Measurements from ENCODE around the gene MT1A.
A peak's percentile ranks its signal among the peaks of the same experiment; 100 is the strongest.

MT1A gene

DNA sequence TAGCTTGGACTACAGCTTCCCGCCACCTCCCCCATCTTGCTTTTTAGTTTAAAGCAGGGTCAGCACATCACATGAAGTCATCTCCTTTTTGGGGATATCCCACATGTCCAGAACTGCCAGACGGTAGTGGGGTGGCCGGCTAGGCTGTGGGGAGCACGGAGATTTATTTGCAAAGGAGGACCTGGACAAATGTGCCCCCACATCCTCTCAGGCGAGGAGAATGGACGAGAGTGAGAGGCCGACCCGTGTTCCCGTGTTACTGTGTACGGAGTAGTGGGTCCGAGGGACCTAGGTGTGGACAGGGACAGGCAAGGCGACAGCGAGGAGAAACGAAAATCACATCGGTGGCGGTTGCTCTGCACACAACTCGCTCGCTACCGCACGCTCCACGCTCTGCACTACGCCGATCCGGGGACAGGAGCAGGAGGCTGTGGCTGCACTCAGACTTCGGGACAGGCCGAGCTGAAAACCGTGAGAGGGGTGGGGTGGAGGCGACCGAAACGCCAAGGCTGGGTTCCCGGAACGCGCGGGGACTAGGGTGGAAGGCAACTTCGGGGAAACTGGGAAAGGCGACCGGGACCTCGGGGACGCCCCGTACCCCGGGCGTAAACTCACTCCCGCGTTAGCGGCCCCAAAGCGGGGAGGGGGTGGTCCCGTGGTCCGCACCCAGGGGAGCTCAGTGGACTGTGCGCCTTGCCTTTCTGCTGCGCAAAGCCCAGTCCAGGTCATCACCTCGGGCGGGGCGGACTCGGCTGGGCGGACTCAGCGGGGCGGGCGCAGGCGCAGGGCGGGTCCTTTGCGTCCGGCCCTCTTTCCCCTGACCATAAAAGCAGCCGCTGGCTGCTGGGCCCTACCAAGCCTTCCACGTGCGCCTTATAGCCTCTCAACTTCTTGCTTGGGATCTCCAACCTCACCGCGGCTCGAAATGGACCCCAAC, at the start of gene MT1A:
Gene MT1A (plus strand): TSS at position 853 of the 937 bp plus-strand sequence. CDS start 73 bp downstream, at position 926.
- no peak for DNase-seq

DNA sequence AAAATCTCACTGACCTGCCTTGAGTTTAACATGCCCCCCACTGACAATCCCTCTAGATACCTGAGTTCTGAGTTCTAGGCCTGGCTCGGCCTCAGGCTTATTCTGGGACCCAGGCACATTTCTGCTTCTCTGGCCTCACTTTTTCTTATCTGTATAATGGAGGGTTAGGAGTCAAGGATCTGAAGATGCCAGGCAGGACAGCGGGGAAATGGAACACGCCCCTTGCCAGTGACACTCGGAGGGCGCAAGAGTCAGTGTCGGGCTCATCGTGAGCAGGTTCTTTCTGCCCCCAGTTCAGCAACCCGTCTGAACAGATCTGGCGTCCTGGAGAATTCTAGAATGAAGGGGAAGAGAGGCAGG, 49.7 kb upstream of the MT1A start:
- no peak for DNase-seq

DNA sequence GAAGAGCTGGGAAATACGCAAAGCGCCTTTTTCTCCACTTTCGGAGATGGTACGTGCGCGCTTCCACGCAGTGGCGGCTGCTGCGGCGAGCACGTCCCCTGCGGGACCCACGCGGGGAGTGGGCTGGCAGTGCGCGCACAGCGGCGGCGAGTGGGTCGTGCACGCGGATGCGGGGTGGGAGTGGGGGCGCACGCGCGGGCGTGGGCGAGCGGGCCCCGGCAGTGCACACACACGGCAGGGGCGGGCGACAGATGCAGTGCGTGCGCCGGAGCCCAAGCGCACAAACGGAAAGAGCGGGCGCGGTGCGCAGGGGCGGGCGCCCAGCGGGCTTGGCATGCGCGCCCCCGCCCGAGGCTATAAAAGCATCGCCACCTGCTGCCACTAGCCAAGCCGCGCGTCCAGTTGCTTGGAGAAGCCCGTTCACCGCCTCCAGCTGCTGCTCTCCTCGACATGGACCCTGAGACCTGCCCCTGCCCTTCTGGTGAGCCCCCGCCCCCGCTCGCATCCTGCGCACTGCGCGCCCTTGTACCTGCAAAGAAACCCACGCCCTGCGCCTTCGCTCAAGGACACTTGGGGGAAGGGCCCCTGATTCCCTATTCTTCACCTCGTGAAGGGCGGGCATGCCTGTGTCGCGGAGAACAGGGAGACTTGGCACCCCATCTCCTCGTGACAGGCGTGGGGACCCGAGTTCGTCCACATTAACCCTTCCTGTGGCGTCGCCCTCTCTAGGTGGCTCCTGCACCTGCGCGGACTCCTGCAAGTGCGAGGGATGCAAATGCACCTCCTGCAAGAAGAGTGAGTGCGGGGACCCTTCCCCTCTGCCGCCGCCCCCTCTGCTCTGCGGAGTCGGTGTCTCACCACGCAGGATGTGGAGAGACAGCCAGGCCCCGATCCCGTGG, 49.1 kb upstream of the MT1A start, which contains the start of gene MT3:
Gene MT3 (plus strand): TSS at position 388 of the 899 bp plus-strand sequence. CDS start 63 bp downstream, at position 451.
- peak; percentile 39 for DNase-seq

DNA sequence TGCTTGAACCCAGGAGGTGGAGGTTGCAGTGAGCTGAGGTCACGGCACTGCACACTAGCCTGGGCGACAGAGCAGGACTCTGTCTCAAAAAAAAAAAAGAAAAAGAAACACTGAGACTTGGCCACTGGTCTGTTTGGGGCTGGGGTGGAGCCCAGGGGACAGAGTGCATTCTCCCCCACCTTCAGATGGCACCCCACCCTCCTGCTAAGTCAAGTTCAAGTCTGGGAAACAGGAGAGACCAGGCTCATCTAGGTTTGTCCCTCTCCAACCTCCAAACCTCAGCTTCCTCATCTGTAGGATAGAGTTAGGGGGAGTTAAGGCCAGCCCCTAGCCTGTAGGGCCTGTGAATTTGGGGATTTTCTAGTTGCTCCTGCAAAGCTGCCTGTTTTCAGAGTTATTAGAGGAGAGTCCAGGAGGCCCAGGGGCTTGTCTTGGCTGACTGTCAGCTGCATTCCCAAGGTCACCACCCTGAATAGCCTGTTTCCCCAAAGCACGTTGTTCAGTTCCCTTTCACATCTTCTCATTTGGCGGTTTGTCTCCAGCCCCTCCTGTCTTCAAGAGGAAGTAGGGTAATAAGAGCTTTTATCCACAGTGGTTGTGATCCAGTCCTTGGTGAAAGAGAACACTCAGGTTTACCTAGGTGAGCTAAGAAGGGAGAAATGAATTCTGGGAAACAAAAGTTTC, 46.9 kb upstream of the MT1A start:
- DNase-seq: no peak

DNA sequence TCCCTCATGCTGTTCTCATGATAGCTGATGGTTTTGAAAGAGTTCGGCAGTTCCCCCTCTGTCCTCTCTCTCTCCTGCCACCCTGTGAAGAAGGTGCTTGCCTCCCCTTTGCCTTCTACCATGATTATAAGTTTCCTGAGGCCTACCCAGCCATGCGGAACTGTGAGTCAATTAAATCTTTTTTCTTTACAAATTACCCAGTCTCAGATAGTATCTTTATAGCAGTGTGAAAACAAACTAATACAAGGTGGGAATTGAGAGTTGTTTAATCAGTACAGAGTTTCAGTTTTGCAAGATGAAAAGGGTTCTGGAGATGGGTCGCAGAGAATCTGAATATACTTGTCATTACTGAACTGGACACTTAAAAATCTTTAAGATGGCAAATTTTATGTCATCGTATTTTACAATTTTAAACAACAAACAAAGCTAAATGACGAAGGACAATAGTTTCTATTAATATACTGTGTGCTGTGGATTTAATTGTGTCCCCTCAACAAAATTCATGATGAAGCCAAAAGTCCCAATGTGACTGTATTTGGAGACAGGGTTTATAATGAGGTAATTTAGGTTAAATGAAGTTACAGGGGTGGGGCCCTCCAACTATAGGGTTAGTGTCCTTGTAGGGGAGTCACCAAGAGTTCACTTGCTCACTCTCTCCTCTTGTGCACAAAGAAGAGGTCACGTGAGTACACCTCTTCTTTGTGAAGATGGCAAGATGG, 44.7 kb upstream of the MT1A start:
- no peak for DNase-seq

DNA sequence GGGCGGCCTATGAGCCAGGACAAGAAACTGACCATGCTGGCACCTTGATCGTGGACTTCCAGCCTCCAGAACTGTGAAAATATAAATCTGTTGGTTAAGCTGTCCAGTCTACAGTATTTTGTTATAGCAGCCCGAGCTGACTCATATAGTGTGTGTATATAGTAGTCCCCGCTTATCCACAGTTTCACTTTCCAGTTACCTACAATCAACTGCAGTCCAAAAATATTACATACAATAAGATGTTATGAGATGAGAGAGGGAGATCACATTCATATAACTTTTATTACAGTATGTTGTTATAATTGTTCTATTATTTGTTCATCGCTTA, 44.2 kb upstream of the MT1A start:
- no peak for DNase-seq

DNA sequence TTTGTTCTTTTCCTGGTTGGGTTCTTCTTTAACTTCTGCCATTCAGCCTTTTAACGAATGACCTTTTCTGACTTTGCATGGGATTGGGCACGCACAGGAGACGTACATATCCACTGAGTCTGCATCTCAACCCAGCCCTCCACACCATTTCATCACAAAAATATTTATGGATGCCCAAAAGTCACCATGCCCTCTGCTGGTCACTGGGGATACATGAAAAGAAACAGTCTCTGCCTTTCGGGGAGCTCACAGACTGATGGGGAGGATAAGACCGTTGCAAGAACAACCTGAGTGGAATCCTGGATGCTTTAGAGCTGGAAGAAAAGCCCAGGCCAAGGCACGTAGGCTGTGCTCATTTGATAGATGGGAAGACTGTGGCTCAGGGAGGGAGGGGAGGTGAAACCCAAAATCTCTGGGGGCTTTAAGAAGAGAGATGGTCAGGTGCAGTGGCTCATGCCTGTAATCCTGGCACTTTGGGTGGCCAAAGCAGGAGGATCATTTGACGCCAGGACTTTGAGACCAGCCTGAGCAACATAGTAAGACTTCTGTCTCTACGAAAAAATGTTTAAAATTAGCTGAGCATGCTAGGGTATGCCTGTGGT, 38.0 kb upstream of the MT1A start:
- DNase-seq: no peak

DNA sequence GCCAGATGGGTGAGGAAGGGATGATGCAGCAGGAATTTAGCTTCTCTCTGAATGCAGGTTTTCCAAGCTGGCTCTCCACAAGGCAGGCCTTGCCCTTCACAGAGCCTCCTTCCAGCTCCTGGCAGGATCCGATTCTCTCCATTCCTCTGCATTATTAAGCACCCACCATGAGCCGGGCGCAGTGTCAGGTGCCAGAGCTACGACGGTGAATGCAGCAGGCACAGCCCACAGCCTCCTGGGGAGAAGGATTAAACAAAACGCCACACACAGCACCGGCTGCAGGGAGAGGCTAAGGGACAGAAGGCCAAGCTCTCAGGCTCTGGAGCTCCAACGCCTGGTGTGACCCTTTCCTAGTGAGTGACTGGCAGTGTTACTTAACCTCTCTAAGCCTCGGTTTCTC, 37.1 kb upstream of the MT1A start:
- no peak for DNase-seq

DNA sequence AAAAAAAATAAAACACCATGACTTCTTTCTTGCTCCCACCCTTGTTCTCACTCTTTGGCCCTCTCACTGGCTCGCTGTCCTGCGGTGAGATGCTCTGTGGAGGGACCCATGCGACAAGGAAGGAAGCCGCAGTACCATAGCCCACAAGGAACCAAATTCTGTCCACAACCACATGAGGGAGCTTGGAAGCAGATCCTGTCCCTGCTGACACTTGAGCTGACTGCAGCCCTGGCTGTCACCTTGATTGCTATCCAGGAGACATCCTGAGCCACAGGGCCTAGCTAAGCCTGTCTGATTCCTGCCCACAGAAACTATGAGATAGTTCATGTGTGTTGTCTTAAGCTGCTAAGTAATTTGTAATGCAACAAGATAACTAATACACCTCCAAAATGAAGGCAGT, 34.9 kb upstream of the MT1A start:
- no peak for DNase-seq

DNA sequence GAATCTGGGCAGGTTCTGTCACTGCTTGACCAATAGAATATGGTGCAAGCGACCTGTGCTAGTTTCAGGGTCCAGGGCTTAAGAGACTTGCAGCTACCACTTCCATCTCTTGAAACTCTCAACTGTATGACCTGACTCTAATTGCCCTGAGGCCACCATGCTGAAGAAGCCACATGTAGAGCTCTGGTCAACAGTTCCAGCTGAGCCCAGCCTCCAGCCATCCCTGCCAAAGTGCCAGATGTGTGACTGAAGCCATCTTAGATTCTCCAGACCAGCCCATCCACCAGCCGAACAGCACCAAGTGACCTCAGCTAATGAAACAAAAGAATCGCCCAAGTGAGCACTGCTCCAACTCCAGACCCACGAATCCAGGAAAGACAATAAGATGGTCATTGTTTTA, 33.5 kb upstream of the MT1A start:
- DNase-seq: no peak

DNA sequence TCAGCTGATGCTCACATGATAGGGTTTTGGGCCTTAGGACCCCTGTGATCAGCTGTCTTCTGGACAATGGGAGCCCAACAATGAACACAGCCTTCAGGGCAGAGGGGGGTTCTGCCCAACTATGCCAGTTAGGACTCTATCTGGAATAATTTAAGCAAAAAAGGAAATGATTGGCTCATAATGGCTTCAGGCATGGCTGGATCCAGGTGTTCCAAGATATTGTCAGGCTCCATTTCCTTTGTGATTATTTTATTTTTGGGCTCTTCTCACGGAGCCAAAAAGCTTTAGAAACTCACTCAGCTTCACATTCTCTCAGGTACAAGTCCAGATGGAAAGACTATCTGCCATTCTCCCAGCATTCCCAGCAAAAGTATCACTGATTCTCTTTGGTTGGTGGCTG, 33.0 kb upstream of the MT1A start:
- no peak for DNase-seq

DNA sequence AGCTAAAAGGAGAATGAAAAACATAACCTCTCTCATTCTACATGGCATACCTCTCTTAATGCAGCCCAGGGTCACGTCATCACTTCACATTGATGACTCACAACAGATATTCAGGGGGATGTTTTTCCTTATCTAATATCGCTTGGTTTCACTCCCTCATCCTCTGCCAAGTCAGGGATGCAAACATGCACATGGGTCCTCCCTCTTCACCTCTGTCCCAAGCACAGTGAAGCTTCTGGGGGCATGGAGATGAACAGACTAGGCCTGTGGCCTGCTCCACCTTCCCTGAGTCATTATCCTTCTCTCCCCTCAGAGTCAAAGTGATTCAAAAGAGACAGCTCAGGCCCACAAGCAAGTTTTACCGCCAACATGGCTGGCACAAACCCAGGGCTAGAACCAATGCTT, 32.4 kb upstream of the MT1A start:
- DNase-seq: no peak

DNA sequence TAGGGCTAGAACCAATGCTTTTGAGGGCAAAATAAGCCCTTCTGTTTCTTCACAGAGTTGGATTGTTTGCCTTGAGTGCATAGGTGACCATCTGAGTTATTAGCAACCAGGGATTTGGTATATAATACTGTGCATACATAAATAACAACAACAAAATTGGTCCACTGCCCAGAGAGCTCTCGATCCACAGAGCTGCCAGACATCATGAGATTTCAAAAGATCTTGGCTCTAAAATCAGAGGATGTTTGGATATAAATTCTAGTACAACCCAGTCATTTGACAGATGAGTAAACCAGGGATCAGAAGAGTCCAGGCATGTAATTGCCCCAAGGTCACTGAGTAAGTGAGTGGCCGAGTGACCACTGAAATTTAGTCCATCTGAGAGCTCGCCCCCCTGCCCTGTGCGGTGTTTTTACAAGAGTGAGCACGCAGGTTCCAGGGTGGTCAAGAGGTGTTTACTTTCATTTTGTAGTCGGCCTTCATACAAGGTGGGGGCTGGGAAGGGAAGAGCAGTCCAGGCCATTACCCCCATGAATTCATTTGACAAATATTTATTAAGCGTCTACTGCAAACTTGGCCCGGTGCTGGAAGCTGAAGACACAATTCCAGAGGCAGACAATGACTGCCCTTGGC, 31.9 kb upstream of the MT1A start:
- no peak for DNase-seq

DNA sequence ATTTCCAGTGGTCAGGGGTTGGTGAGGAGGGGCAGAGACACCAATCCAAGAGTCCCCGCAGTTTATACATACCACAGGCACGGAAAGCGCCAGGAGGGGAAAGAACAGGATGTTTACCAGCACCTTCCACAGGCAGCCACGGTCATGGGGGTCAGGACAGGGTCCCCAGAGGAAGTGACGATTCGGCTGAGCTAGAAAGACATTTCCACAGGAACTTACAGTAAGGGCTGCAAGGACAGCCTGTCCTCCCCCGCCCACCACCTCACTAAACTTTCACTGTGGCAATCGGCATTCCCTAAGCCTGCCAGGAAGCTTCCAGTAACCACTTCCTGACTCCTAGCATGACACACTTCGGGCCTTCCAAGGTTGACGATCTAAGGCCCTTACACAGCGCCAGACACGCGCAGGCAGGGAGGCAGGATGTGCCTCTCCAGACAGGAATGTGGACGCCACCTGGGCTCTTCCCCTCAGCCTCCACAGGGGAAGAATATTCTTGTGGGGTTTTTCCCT, 31.3 kb upstream of the MT1A start:
- no peak for DNase-seq

DNA sequence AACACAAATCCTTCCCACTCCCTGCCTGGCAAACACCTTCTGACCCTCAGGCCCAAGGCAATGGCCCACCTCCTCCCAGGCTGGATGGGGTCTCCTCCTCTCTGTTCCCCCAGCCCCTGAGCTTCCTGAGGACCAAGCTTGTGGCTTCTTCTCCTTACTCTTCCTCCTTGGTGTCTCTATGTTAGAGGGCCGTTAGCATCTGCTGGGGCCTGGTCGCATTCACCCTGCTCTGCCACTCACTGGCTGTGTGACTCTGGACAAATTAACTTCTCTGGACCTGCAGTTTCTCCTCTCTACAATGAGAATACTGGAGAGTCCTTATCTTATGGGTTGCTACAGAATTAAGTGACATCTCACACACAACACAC, 30.8 kb upstream of the MT1A start:
- DNase-seq: no peak

DNA sequence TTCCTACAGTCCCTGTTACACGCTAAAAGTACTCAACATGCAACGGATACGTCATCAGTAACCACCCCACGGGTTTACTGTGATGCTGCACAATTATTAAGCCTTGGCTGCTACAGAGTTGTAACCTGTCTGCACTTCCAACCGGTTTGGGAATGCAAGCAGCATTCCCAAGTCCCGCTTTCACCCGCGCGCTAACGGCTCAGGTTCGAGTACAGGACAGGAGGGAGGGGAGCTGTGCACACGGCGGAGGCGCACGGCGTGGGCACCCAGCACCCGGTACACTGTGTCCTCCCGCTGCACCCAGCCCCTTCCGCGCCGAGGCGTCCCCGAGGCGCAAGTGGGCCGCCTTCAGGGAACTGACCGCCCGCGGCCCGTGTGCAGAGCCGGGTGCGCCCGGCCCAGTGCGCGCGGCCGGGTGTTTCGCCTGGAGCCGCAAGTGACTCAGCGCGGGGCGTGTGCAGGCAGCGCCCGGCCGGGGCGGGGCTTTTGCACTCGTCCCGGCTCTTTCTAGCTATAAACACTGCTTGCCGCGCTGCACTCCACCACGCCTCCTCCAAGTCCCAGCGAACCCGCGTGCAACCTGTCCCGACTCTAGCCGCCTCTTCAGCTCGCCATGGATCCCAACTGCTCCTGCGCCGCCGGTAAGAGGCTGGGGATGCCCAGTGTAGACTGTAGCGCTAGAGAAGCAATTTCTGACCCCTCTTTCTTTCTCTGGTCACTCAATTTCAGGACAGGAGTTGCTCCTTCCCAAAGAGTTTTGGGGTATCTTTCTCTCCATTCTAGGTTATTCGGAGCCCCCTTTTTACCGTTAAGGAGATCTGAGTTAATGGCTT, 30.2 kb upstream of the MT1A start, which contains the start of gene MT2A:
Gene MT2A (plus strand): TSS at position 542 of the 833 bp plus-strand sequence. CDS start 72 bp downstream, at position 614.
- DNase-seq: peak; percentile 92

DNA sequence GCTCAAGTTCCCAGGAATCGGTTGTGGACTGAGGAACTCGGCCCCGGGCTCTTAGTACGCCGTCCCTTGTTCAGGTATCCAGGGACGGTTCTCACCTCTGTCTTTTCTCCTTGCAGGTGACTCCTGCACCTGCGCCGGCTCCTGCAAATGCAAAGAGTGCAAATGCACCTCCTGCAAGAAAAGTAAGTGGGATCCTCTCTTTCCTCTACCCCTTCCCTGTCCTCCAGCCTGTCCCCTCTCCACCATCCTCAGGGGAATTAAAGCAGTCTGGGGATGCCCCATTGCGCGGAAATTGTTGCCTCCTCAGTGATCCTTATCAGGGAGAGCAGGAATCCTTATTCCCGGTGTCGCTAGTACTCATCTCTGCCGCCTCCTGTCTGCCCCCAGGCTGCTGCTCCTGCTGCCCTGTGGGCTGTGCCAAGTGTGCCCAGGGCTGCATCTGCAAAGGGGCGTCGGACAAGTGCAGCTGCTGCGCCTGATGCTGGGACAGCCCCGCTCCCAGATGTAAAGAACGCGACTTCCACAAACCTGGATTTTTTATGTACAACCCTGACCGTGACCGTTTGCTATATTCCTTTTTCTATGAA, 29.5 kb upstream of the MT1A start:
- DNase-seq: no peak

DNA sequence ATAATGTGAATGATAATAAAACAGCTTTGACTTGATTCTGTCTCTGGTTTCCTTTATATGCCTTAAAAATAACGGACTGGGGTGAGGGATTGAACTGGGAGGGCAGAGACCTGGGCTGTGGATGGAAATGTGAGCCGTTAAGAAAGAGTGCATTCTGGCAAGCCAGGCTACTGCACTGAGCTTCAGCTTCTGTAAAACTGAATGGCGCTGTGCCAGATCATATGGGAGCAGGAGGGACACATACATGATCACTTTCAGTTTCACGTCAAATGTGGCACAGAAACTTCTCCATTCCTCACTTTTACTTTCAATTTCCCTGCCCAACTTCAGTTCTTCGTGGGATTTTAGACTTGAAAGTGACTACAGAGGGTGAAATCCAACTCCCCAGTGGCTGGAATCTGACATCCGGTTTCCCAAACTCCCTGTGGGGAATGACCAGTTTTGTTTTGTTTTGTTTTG, 29.0 kb upstream of the MT1A start:
- peak; percentile 70 for DNase-seq

DNA sequence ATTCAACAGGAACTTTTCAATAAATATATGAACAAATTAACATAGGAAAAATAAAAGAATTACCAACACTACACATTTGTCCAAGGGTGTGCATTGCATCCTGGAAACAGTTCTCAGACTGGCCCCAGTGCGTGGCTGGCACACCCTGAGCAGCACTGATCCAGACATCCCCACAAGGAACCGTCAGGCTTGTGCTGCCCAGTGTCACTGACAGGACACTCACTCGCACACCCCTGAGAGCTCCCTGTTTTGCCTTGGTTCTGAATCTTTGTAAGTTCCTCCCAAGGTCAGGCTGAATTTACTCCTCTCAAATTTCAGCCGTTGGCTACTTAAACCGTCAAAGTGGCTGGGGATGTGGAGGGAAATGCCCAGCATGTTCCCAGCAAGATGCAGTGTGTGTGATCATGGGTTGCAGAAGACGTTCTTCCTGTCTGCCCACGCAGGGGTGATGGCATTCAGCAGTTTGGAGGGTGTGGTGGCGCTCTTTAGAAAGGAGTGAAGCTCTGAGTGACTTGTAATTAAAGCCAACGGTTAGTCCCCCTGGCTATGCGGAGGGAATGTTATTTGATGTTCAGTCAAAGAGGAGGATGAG, 28.4 kb upstream of the MT1A start:
- peak; percentile 76 for DNase-seq

Measured in stimulated activated CD4-positive, alpha-beta T cell treated with anti-CD3 and anti-CD28 coated beads, Interleukin-4, amount 100 ng/mL, for 1 hour (primary cell).